GM18517 (cell line): ENCODE results near the gene DEXI.
"Not testable (repeated sequence)": the region's sequence is repeated elsewhere in the genome, so short reads cannot be mapped to it uniquely, and the experiment has no call there.

ENCODE experiments used
- ATAC-seq: cut with Tn5 transposase; IDR thresholded peaks from one replicate; pipeline ENCODE4 v1.9.1; 2021; ENCODE audit warnings: mild to moderate bottlenecking, moderate library complexity; ENCODE audit not compliant: unreplicated experiment

The DEXI gene

GRCh38 chr16:10969615-10970014, 27.3 kb upstream of the DEXI start:
- no peak for ATAC-seq

DNA sequence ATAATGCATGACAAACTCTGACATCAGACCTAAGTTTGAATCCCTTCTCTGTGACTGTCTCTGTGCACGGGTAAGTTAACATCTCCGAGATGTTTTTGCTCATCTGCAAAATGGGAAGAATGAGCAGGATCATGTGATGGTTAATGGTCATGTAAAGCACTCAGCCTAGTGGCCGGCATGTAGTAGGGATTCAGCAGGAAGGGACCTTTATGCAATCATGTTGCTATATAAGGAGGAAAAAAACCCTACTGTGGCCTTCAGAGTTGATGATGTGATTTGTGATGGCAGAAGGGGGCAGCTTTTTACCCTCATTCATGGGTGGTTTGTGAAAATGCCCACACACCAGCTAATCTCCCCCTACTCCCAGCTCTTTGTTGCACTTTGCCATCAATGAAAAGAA, 26.2 kb upstream of the DEXI start:
- ATAC-seq: no peak

DNA sequence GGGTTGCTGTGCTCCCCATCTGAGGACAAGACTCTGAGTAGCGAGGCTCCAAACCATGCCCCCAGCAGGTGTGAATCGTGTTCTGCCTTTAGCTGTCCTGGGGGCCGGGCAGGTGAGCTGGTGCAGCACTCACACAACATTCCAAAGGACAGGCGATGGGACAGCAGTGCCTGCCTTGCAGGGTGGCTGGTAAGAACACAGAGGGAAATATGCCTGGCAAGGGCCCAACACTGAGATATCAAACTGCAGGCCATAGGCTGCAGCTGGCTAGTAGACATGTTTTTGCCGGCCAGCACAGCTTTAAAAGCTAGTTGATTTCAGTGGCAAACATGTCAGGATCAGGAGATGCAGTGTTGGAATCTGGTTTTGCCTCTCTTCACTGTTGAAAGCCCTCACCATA, 25.7 kb upstream of the DEXI start:
- ATAC-seq: no peak

GRCh38 chr16:10966559-10966958, 24.3 kb upstream of the DEXI start:
- not testable (repeated sequence) for ATAC-seq

- ATAC-seq: no peak
These were observed 23.9 kb upstream of the DEXI start for GRCh38 chr16:10966129-10966528.

- ATAC-seq: peak; percentile 69
These were observed 23.3 kb upstream of the DEXI start for GRCh38 chr16:10965440-10966061.

- peak; percentile 50 for ATAC-seq
These were observed 22.6 kb upstream of the DEXI start for GRCh38 chr16:10964891-10965326.

DNA sequence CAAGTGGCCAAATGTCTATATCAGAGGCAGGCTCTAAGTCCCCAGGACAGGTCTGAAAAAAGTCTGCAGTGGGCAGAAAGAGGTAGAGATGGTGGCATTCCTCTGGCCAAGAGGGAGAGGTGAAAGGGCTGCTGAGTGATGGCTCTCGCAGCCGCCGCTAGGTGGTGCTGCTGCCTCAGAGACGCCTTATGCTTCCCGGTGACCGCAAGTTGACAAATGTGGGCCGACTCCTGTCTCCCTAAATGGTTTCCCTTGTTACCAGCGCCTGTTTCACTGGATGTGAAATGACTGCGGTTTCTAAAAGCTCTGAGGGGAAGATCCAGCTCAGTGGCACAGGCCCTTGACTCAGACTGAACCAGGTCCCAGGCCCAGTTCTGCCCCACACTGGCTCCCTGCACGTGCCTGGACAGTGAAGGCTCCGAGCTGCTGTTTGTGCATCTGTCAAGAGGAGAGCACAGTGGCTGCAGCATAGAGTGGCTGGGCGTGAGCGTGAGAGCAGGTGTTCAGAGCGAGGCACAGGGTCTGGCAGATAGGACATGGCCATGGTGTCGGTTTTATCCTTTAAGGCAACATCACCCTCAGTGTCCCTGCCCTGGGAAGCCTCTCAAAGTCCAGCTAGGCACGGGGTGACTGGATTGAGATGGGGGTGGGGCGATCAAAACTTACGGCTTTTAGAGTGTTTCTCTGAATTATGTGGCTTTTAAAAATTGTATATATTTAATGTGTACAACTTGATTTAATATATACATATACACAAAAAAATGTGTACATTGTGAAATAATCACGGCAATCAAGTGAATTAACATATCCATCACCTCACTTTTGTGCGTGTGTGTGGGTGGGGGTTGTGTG, 22.0 kb upstream of the DEXI start:
- ATAC-seq: no peak

- no peak for ATAC-seq
These were observed 19.0 kb upstream of the DEXI start for GRCh38 chr16:10961231-10961630.

DNA sequence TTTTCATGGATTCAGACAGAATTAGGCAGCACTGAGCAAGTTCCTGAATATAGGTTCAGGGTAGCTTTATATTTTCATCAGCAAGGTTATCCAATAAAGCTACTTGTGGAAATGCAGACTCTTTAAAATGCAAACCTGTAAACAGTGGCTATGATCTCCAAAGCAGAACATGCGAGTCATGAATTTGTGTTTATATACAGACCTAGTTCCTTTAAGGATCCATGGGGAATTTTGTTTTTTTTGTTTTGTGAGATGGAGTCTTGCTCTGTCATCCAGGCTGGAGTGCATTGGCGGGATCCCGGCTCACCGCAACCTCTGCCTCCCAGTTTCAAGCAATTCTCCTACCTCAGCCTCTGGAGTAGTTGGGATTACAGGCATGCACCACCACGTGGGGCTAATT, 16.9 kb upstream of the DEXI start:
- ATAC-seq: no peak

DNA sequence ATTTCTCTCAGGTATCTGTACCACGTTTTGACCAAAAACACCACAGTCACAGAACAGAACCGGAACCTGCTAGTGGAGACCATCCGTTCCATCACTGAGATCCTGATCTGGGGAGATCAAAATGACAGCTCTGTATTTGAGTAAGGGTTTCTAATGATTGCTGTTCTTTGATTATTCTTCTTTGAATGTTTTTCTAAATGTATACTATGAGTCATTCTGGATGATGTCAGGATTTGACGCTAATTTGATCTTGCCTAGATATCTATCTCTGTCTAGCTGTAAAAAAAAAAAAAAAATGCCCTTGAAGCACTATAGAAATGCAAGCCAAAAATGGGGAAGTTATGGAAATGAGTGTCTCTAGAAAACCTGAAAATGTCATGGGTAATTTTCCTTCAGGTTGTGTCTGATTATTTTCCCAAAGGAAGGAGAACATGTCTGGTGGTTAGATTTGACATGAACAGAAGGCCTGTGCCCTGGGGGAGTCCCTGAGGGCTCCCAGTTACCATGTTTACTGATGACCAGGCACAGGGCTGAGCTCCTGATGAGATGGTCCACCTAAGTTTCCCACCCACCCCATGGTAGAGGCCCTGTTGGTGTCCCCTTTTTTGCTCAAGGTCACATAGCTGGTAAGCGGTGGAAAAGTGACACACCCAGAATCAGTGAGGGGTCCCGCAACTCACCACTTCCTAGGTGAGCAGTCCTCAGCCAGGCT, 15.7 kb upstream of the DEXI start:
- ATAC-seq: no peak

DNA sequence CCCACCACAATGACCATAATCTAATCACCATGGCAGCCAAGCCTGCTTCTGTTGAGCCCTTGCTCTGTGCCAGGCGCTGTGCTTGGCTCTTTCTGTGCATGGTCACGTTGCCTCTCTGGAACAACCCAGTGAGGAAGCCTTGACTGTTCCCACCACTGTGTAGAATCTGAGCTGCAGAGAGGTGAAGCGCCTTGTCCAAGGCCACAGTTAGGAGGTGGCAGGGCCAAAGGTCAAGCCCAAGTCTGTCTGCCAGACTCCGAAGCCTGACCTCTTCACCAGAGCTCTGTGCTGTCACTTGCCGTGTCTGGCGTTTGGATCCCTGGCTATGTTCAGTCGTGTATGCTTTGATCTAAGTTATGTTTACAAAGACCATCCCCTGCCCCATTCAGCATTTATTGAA, 12.6 kb upstream of the DEXI start:
- ATAC-seq: no peak

DNA sequence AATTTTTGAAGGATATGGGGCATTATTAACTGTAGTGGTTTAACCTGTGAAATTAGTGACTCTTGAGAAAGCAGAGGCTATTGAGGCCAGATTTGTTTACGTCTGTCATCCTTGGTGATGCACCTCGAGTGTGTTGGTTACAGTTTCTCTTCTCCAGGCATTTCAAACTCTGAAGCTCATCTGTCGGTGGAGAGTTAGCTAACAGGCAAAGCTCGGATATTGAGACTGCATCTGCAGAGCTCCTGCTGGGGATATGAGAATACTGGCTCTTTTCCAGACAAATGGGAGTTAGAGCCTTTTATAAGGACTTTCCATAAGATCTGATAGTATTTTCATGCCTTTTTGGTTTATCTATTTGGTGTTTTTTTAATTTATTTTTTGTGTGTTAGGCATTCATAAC, 8.8 kb upstream of the DEXI start:
- no peak for ATAC-seq

DNA sequence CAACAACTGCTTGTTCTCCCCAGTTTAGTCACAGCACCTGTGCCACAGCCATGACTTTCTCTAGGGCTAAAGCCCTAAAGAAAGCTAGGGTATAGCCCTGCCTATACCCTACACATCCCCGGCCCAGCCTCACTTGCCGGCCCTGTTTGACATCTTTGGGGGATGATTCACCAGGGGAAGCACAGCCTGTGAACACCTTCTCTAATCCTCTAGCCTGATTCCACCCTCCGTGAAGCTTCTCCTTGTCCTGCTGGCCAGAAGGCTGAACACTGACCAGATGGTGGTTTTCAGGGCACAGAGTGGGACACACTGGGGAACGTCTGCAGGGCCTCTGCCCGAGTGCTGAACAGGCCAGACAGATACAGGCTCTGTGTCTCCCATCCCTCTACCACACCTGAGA, 8.1 kb upstream of the DEXI start:
- ATAC-seq: no peak

GRCh38 chr16:10949424-10949970, 7.2 kb upstream of the DEXI start:
- peak; percentile 74 for ATAC-seq

DNA sequence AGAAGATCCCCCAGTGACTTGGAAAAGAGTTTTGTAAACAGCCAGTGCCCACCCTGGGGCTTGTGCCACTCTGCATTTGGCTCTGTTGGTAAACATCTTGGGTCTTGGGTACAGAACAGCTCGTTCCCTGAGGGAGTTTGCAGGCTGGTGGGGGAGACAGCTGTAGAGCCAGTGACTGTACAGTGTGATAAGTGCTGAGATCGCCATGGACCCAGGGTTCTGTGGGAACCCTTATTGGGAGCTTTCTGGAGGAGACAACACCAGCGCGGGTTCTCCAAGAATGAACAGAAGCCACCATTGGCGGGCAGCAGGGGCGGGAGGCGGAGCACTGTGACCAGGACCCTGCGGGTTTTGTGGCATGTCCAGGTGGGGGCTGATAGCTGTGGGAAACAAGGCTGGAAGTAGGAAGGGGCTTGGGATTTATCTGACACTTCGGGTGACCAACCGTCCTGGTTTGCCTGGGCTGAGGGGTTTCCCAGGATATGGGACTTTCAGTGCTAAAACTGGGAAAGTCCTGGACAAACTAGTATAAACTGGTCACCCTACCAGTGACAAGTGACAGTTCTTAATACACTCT, 5.0 kb upstream of the DEXI start:
- no peak for ATAC-seq

DNA sequence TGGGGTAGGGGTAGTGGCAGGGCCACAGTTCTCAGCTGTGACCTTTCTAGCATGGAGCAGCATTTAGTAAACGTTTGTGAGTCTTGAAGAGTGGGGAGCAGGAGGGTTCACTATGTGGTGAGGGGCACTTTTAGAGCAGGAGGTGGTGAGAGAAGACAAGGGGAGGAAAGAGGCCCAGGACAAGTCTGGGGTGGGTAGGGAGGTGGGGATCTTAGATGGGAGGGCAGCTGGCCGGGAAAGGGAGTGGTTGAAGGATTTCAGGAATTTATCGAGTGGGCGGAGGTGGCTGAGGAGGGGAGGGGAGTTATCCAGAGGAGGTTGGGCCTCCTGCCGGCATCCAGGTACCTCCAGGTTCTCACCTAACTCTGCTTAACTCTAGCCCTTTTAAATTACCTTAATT, 4.0 kb upstream of the DEXI start:
- no peak for ATAC-seq

GRCh38 chr16:10945065-10945787, 3.0 kb upstream of the DEXI start:
- no peak for ATAC-seq

- peak; percentile 56 for ATAC-seq
These were observed 2.2 kb upstream of the DEXI start, which contains the start of gene CLEC16A for GRCh38 chr16:10944249-10945064. CLEC16A (plus strand) TSS chr16:10944564; CDS start chr16:10944718, 154 bp downstream.

DNA sequence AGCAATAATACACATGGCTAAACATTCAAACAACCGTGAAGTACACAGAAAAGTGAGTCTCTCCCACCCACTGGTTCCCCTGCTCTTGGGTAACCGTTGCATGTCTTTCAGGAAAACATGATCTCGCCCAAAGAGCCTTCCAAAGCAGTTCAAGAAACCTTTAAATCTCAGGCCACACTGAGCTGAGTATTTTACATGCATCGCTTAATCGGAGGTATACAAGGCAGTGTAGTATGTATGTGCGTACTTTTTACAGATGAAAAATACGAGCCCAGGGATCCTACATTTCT, 741 bp upstream of the DEXI start:
- no peak for ATAC-seq
